HFFc6 (cell line): ENCODE data around the gene SFT2D3. TPM values are rescaled to one million over a fixed set of nuclear protein-coding genes. Genes with fewer than 3 reads are reported as not detected.

Experiments
- DNase-seq: peaks from one replicate; pipeline ENCODE4 v3.0.0-alpha.2; 2018
- H3K27ac Mint-ChIP-seq: 2 replicates; pipeline ENCODE4 v1.8.0; 2020; ENCODE audit warnings: mild to moderate bottlenecking, mixed read lengths
- H3K27me3 Mint-ChIP-seq: 2 replicates; pipeline ENCODE4 v1.8.0; 2021; ENCODE audit warnings: mild to moderate bottlenecking, moderate library complexity, mixed read lengths; ENCODE audit not compliant: insufficient read depth
- H3K36me3 Mint-ChIP-seq: 2 replicates; pipeline ENCODE4 v1.8.0; 2021; ENCODE audit warnings: low read depth, mixed read lengths
- H3K4me1 Mint-ChIP-seq: 2 replicates; pipeline ENCODE4 v1.8.0; 2020; ENCODE audit warnings: low read depth, mixed read lengths
- H3K4me3 Mint-ChIP-seq: 2 replicates; pipeline ENCODE4 v1.8.0; 2020; ENCODE audit warnings: mild to moderate bottlenecking, moderate library complexity, mixed read lengths
- H3K9me3 Mint-ChIP-seq: 2 replicates; pipeline ENCODE4 v1.8.0; 2020; ENCODE audit warnings: mild to moderate bottlenecking, mixed read lengths
- total RNA-seq, 6 experiments: library from RNA; stranded (reverse); fragmentation: NEBNext Ultra II Directional; extraction: Animal tissue kit (Norgen Biotek cat#: 25700); gene quantifications; 2 replicates in 1 of 6; 3 replicates in 5 of 6; pipeline ENCODE4 v1.2.3, GENCODE V29; 2021
- TF ChIP-seq, protein P1 (sequence below): fragments of 200-600 bp; sonication (generic); IDR thresholded peaks from 2 replicates; pipeline ENCODE4 v1.5.0; 2021; ENCODE audit warnings: antibody characterized with exemption, mild to moderate bottlenecking

Gene SFT2D3
- total RNA-seq, 6 experiments from 2014 or later: 2.5 to 3.2 (median 3.0) TPM

DNA sequence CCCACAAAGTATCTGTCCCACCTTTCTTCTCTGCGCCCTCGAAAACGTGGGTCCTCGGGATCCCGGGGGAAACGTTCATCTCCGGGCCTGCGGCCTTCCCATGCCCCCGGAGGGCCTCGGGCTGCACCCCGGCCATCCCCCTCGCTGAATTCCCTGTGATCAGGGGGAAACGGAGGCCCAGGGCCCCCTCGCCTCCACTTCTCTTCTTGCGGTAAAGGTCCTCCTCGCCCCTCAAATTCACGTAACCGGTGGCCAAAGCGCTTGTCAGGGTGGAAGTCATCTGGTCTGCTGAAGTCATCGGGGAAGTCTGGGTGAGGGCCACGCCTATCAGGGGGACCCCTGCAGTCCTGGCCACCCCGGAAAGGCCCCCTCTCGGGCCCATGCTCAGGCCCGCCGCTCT lies 12.3 kb downstream of the SFT2D3 start:
- H3K36me3 Mint-ChIP-seq: peaks cover 17% of the 10 kb centered on the region
- no peaks in the 10 kb centered on the region for H3K9me3 Mint-ChIP-seq
- TF ChIP-seq, protein P1, sequence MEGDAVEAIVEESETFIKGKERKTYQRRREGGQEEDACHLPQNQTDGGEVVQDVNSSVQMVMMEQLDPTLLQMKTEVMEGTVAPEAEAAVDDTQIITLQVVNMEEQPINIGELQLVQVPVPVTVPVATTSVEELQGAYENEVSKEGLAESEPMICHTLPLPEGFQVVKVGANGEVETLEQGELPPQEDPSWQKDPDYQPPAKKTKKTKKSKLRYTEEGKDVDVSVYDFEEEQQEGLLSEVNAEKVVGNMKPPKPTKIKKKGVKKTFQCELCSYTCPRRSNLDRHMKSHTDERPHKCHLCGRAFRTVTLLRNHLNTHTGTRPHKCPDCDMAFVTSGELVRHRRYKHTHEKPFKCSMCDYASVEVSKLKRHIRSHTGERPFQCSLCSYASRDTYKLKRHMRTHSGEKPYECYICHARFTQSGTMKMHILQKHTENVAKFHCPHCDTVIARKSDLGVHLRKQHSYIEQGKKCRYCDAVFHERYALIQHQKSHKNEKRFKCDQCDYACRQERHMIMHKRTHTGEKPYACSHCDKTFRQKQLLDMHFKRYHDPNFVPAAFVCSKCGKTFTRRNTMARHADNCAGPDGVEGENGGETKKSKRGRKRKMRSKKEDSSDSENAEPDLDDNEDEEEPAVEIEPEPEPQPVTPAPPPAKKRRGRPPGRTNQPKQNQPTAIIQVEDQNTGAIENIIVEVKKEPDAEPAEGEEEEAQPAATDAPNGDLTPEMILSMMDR: no peak
- H3K27me3 Mint-ChIP-seq: no peaks in the 10 kb centered on the region; the same call in 1 of the 2 replicates
- no peak for DNase-seq
- no peak overlapping the region for H3K27ac Mint-ChIP-seq
- H3K4me1 Mint-ChIP-seq: peaks cover 6% of the 10 kb centered on the region; the same call in 1 of the 2 replicates
- H3K4me3 Mint-ChIP-seq: no peak overlapping the region

DNA sequence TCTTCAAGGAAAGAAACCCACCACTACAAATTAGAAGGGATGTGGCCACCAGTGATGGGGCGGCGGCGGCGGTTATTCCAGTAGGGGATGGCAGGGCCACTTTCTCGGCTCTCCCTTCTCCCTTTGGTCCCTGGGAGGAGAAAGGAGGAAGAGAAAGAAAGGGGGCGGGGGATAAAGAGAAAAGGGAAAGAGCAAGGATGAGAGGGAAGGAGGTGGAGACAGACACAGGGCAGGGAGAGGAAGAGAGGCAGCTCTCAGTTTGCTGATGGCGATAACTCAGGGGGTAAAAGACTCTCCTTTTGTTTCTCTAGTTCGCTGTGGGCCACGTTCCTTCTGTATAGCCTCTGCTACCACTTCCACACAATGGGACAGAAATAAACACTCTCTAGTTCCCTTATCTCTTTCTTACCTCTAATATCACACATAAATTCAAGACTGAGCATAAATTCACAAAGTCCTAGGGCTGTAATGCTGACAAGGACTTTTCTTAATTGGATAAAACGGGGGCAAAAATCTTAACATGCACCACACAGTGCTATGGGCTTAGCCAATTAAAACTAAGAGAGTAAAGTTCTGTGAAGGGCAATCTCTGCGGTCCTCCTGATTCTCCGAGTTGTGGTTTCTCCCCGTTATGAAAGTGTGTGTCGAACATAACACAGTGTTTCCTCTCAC lies 14.6 kb downstream of the SFT2D3 start:
- DNase-seq: no peak
- no peaks in the 10 kb centered on the region; the same call in 1 of the 2 replicates for H3K27me3 Mint-ChIP-seq
- H3K9me3 Mint-ChIP-seq: no peaks in the 10 kb centered on the region
- H3K27ac Mint-ChIP-seq: no peak overlapping the region
- TF ChIP-seq, protein P1: no peak
- peaks cover 27% of the 10 kb centered on the region for H3K36me3 Mint-ChIP-seq
- no peak overlapping the region for H3K4me3 Mint-ChIP-seq
- H3K4me1 Mint-ChIP-seq: peaks cover 7% of the 10 kb centered on the region; the same call in 1 of the 2 replicates

DNA sequence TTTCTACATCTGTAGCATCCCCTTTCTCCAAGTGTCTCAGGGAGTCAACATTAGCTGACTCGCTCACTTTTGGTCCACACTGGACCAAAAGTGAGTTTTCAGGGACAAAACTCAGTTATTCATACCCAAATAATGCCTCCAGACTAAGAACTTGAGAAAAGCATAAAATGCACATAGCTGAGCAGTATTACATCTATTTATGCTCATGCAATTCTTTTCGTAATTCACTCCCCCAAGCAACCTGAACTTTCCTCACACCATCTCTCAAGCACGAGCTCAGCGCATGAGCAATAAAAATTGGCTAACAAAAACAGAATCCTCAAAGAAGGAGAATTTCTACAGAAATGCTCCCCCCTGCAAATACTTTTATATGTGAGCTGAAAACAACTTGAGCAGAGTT lies 17.0 kb downstream of the SFT2D3 start:
- H3K36me3 Mint-ChIP-seq: peaks cover 45% of the 10 kb centered on the region
- H3K9me3 Mint-ChIP-seq: no peaks in the 10 kb centered on the region
- H3K27ac Mint-ChIP-seq: no peak overlapping the region
- TF ChIP-seq, protein P1: no peak
- H3K27me3 Mint-ChIP-seq: no peaks in the 10 kb centered on the region; the same call in 1 of the 2 replicates
- peaks cover 25% of the 10 kb centered on the region for H3K4me1 Mint-ChIP-seq
- no peak overlapping the region for H3K4me3 Mint-ChIP-seq
- no peak for DNase-seq

DNA sequence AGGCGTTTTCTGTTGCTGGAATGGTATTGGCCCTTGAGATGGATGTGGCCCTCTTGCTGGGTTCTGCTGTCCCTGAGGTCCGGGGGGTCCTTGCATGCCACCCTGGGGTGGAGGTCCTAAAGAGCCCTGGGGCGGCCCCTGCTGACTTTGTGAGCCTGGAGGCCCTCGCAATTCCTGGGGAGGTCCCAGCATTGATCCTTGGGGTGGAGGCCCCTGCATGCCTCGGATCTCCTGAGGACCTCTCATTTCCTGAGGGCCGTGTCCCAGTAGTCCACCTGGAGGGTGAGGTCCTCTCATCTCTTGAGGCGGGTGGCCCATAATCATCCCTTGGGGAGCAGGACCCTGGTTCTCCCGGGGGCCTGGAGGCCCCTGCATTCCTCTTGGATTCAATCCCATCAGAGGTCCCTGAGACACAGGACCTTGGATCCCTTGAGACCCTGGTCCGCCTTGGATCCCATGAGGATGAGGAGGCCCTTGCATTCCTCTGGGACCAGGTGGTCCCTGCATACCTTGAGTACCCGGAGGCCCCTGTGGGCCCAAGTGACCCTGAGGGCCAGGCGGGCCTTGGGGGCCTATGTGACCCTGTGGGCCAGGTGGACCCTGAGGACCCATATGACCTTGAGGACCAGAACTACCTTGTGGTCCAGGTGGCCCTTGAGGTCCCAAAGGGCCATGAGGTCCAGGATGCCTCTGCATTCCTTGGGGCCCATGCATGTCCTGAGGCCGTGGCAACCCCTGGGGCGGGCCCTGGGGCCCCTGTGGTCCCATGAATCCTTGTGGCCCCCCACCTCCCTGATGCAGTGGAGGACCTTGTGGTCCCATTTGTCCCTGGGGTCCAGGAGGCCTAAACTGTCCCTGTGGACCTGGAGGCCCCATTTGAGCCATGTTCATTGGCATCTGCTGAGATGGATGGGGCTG lies 18.3 kb downstream of the SFT2D3 start:
- H3K4me1 Mint-ChIP-seq: peaks cover 19% of the 10 kb centered on the region
- H3K9me3 Mint-ChIP-seq: no peaks in the 10 kb centered on the region
- DNase-seq: no peak
- H3K27ac Mint-ChIP-seq: no peak overlapping the region
- H3K27me3 Mint-ChIP-seq: no peaks in the 10 kb centered on the region; the same call in 1 of the 2 replicates
- no peak overlapping the region for H3K4me3 Mint-ChIP-seq
- H3K36me3 Mint-ChIP-seq: peaks cover 48% of the 10 kb centered on the region
- TF ChIP-seq, protein P1: no peak

DNA sequence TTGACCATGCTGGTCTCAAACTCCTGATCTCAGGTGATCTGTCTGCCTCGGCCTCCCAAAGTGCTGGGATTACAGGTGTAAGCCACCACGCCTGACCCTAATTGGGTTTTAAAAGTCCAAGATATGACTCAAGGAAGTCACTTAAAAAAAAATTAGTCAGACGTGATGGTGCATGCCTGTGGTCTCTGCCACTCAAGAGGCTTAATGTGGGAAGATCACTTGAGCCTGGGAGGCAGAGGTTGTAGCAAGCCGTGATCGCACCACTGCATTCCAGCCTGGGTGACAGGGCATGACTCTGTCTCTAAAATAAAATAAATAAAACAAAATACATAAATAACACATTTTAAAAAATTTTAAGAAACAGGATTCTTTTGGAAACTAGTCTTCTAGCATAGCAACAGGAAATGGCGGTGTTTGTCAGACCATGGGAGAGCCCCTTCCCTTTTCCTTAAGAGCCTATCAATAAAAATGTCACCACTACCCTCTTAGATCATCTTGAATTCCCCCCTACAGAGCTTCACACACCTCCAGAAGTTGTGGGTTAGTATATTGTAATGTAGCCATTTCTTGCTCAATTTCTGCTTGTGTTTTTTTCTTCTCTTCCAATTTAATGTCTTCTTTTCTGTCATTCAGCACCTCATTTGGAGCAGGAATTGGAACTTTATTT lies 20.1 kb downstream of the SFT2D3 start:
- Mint-ChIP-seq H3K27ac (peak overlapping the region; percentile 81), H3K27me3 (no peaks in the 10 kb centered on the region; the same call in 1 of the 2 replicates), H3K36me3 (peaks cover 56% of the 10 kb centered on the region), H3K9me3 (no peaks in the 10 kb centered on the region), H3K4me1 (peaks cover 19% of the 10 kb centered on the region), H3K4me3 (peak overlapping the region; percentile 19)
- TF ChIP-seq, protein P1: no peak
- peak; percentile 81 for DNase-seq
